Cardiac fibroblast (primary cell): ENCODE results near the gene STAT4.
A peak's percentile ranks its signal among the peaks of the same experiment; 100 is the strongest.

Experiments
- DNase-seq, 2 donors: peaks; one replicate each; pipeline versions ENCODE4 v3.0.0 to v3.0.0-alpha.2; 2010; ENCODE audit warnings: low read depth in 2 of 2
- H3K4me3 ChIP-seq, 2 donors: replicated peaks in 1 of 2; 1 replicate in 1 of 2; 2 replicates in 1 of 2; pipeline ENCODE4 v1.5.1; 2011; ENCODE audit warnings: low read depth in 2 of 2, low read length in 2 of 2, mild to moderate bottlenecking in 2 of 2, moderate library complexity in 1 of 2
- TF ChIP-seq, protein P1 (sequence below): IDR thresholded peaks from one replicate; pipeline ENCODE4 v1.5.1; 2011; ENCODE audit warnings: low read depth, mild to moderate bottlenecking, low read length, inconsistent platforms

STAT4 gene

DNA sequence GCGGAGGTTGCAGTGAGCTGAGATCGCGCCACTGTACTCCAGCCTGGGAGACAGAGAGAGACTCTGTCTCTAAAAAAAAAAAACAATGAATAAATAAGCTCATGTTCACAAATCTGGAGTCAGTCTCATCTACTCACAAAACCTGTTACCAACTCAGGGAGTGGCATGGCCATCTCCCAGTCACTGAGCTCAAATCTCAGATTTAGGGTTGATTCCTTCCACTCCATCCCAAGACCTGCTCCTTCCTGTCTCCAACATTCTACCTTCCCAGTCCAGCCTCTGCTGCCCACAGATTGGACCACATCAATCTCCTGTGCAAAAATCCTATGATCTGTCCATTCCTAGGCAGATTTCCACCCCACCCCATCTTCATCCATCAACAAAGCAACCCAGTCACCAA lies 138.4 kb downstream of the STAT4 start:
- TF ChIP-seq, protein P1, sequence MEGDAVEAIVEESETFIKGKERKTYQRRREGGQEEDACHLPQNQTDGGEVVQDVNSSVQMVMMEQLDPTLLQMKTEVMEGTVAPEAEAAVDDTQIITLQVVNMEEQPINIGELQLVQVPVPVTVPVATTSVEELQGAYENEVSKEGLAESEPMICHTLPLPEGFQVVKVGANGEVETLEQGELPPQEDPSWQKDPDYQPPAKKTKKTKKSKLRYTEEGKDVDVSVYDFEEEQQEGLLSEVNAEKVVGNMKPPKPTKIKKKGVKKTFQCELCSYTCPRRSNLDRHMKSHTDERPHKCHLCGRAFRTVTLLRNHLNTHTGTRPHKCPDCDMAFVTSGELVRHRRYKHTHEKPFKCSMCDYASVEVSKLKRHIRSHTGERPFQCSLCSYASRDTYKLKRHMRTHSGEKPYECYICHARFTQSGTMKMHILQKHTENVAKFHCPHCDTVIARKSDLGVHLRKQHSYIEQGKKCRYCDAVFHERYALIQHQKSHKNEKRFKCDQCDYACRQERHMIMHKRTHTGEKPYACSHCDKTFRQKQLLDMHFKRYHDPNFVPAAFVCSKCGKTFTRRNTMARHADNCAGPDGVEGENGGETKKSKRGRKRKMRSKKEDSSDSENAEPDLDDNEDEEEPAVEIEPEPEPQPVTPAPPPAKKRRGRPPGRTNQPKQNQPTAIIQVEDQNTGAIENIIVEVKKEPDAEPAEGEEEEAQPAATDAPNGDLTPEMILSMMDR, result no peak
- H3K4me3 ChIP-seq, result peak overlapping the region; percentile 85 to 93

DNA sequence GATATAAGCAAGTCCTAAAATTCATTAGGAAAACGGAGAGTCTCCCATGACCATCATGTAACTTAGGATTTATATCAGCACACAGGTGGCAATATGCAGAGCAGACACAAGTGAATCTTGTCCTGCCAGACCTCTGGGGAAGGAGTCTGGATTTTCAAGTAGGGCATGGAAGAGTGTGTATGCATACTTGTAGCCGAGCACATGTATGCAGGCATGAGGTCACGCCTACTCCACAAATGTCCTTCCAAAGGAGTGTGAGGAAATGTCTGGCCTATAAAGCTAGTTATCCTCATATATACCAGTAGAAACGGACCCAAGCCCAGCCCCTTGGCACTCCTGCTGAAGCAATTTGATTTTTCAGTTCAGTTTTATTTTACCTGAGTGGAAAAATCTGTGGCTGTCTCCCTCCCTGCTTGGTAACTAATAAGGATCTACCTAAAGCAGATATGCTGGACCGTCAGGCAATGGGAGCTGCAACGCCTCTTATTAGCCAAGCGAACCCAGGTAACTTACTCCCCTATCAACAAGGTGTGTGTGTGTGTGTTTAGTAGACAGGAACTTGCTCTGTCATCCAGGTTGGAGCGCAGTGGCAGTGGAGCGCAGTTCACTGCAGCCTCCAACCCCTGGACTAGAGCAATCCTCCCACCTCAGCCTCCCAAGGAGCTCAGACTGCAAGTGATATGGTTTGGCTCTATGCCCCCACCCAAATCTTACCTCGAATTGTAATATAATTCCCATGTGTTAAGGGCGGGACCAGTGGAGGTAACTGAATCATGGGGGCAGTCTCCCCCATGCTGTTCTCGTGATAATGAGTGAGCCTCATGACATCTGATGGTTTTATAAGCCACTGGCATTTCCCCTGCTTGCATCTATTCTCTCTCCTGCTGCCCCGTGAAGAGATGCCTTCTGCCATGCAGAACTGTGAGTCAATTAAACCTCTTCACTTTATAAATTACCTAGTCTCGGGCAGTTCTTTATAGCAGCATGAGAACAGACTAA lies 139.6 kb downstream of the STAT4 start:
- DNase-seq, result no peak
- TF ChIP-seq, protein P1, result no peak
- no peak overlapping the region for H3K4me3 ChIP-seq

More for the DNA sequence above, 138.4 kb downstream of the STAT4 start:
- DNase-seq, result no peak

DNA sequence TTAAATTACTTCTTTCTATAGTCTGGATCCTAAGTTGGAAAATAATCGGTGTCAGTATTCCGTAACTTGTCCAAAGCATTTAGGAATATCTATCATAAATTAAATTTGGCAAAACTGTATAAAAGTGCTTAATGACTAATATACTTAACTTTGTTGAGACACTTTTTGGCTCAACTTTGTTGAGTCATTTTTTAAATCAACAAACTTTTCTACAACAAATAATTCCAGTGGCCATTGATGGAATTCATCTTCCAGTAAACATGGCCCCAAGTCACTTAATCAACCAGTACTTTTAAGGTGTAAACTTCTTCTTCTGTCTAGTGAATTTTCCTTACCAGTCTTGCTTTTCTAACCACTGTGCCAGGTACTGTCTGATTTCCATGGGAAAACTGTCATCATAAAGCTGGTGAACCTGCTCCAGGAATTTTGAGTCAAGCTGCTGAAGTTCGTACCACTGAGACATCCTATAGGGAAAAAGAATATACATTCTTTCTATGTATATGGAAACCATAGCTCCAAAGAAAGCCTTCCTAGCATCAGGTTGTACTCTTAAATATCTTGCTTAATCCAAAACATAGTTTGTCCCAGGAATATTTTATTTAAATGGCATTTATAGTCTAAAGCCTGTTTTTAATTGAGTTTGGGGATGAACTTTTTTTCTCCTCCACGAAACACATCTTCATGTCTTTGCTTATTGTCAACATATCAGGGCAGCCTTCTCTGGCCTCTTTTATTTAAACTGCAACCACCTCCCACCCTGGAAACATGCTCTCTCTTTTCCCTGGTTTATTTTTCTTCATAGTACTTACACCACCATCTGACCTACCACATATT lies 141.0 kb downstream of the STAT4 start:
- peak in 1 of 2 donors; percentile 45 for DNase-seq
- H3K4me3 ChIP-seq, result no peak overlapping the region
- TF ChIP-seq, protein P1, result no peak

DNA sequence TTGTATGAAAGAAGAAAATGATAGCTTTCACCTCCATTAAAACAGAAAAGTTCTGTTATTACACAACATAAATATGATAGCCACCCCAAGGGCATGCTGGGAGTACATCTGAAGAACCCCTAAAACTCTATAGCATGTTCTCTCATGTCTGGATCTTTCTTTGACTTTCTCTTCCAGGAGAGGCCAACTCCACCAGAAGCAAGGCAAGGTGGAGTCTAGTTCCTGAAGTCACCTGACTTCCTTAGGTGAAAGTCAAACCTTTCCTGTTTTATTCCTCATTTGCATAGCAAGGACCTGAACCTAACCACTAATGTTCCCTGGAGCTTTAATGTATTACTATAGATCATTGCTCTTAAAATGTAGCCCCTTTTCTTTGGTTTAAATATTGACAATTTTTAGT lies 142.5 kb downstream of the STAT4 start:
- H3K4me3 ChIP-seq, result no peak overlapping the region
- TF ChIP-seq, protein P1, result no peak
- DNase-seq, result no peak

DNA sequence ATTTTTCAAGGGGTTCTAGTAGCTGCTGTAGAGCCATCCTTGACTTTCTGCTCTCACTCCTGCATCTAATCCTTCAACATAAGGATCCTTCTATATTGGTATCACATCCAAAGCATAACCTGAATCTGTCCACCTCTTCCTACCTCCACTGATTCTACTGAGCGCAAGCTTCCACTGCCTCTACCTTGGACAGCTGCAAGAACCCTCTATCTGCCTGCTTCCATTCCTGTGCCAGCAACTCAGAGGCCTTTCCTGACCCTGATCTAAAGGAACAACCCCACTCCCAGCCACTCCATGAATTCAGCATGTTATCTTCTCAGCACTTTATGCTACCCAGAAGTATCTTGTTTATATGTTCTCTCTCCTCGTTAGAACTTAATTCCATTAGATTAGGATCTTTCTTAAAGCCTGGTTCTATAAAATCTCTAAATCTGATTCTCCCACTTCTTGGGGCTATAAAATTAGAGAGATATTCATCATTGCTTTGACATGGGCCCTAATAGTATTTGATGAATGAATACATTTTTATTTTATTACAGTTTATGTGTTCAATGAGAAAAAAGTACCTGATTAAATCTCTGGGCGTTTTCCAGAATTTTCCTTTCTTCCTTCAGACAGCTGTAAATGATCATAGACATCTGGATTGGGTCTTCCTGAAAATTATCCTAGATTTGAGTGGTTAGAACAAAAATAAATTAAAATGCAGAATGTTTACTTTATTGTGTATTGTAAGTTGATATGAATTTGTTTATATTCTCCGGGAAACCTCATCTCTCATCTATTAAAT lies 143.6 kb downstream of the STAT4 start:
- TF ChIP-seq, protein P1, result no peak
- no peak for DNase-seq
- no peak overlapping the region for H3K4me3 ChIP-seq

DNA sequence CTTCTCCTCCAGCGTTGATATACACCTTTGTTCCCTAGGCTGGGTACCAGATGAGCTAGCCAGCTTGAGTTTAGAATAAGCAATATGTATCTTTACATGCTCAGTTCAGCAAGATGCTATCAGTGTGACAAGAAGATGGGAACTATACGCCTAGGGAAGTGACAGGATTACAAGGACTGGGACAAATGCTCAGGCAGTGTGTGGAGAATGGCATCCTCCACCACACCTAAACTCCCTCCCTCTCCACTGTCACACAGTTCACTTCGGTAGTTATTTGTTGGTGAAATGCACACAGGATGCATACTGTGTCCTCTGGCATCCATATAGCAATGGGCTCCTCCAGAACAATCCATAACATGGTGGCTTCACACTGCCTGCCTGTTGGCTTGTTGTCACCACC lies 144.5 kb downstream of the STAT4 start:
- DNase-seq, result no peak
- no peak overlapping the region for H3K4me3 ChIP-seq

More for the DNA sequence above, 144.5 kb downstream of the STAT4 start:
- TF ChIP-seq, protein P1, result no peak
